GM21786 (cell line): ENCODE measurements around the gene SOCS6.
"Not testable (repeated sequence)": the region's sequence is repeated elsewhere in the genome, so short reads cannot be mapped to it uniquely, and the experiment has no call there.

ENCODE experiments used
- ATAC-seq: cut with Tn5 transposase; IDR thresholded peaks from one replicate; pipeline ENCODE4 v1.9.1; 2021; ENCODE audit not compliant: unreplicated experiment

The SOCS6 gene

GRCh38 chr18:70355620-70356385, 67.0 kb downstream of the SOCS6 start:
- no peak for ATAC-seq

GRCh38 chr18:70358105-70358406, 69.2 kb downstream of the SOCS6 start:
- peak; percentile 81 for ATAC-seq

- no peak for ATAC-seq
Observed at GRCh38 chr18:70359071-70359470, 70.2 kb downstream of the SOCS6 start.

- ATAC-seq: no peak
Observed at GRCh38 chr18:70362258-70362657, 73.4 kb downstream of the SOCS6 start.

GRCh38 chr18:70363861-70364260, 75.0 kb downstream of the SOCS6 start:
- no peak for ATAC-seq

- no peak for ATAC-seq
Observed at GRCh38 chr18:70365361-70365760, 76.5 kb downstream of the SOCS6 start.

GRCh38 chr18:70366174-70366573, 77.3 kb downstream of the SOCS6 start:
- ATAC-seq: no peak

- ATAC-seq: no peak
Observed at GRCh38 chr18:70366670-70367069, 77.8 kb downstream of the SOCS6 start.

- ATAC-seq: not testable (repeated sequence)
Observed at GRCh38 chr18:70367344-70367743, 78.5 kb downstream of the SOCS6 start.

GRCh38 chr18:70368903-70369302, 80.1 kb downstream of the SOCS6 start:
- ATAC-seq: no peak

GRCh38 chr18:70370762-70371733, 82.2 kb downstream of the SOCS6 start:
- no peak for ATAC-seq

- no peak for ATAC-seq
Observed at GRCh38 chr18:70371908-70372307, 83.1 kb downstream of the SOCS6 start.

GRCh38 chr18:70372450-70373041, 83.7 kb downstream of the SOCS6 start:
- no peak for ATAC-seq

GRCh38 chr18:70373042-70373519, 84.2 kb downstream of the SOCS6 start:
- no peak for ATAC-seq

GRCh38 chr18:70374154-70374553, 85.3 kb downstream of the SOCS6 start:
- ATAC-seq: no peak

GRCh38 chr18:70376137-70376913, 87.5 kb downstream of the SOCS6 start:
- no peak for ATAC-seq

- ATAC-seq: no peak
Observed at GRCh38 chr18:70376914-70377258, 88.0 kb downstream of the SOCS6 start.

- ATAC-seq: no peak
Observed at GRCh38 chr18:70377317-70377799, 88.5 kb downstream of the SOCS6 start.

- ATAC-seq: no peak
Observed at GRCh38 chr18:70377857-70378701, 89.2 kb downstream of the SOCS6 start.
